ENCODE measurements around the gene AKT3. TPM values are rescaled to one million over a fixed set of nuclear protein-coding genes. Genes with fewer than 3 reads are reported as not detected.

The AKT3 gene
- total and polyA plus RNA-seq, 3 donors from 2014 or later: 32.3 to 70.9 (median 61.8) TPM

- peak; percentile 74 for DNase-seq
- WGBS, 2 donors: 0 to 1% methylated on average over 26 to 46 of the region's 81 CpGs
These were observed 432 bp downstream of the AKT3 start for GRCh38 chr1:243849421-243850201.

DNA sequence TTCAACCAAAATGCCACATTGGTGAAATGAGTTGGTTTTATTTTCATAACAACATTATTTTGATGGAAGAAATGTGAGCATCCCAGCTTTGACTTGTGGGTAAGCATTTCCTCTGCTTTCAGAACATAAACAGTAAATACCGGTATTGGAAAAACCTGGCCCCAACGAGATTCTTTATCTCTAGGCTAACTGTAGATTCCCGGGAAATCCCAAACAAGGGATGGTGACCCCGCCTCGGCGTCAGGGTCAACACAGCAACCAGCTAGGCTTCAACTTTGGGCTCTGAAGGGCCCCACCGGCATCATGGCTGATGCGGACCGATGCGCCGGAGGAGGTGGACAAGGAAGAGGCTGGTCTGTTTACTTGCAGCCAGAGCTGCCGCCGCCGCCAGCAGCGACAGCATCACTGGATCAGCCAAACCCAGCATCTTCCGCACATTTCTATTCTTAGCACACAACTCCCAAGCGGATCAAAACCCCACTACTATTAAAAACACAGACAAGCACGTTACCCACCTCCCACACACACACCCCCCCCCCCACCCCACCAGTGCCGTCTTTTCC is 1.1 kb downstream of the AKT3 start:
- H3K27ac ChIP-seq: peak overlapping the region; percentile 98 to 99
- no peaks in the 10 kb centered on the region for H3K27me3 ChIP-seq
- H3K4me1 ChIP-seq: peaks cover 16% of the 10 kb centered on the region
- intact Hi-C loops (cut with DNase I; ENCODE audit: low total_unique reads): no loop called here
- no peaks in the 10 kb centered on the region for H3K36me3 ChIP-seq (ENCODE audit: low read depth, missing control alignments)
- WGBS, 2 donors: 0% methylated on average over 14 to 19 of the region's 19 CpGs
- peak; percentile 81 for DNase-seq
- H3K9me3 ChIP-seq: no peaks in the 10 kb centered on the region
- TF ChIP-seq POLR2A (IDR thresholded peaks at IDR 0.05): no peak
- TF ChIP-seq, protein P1, sequence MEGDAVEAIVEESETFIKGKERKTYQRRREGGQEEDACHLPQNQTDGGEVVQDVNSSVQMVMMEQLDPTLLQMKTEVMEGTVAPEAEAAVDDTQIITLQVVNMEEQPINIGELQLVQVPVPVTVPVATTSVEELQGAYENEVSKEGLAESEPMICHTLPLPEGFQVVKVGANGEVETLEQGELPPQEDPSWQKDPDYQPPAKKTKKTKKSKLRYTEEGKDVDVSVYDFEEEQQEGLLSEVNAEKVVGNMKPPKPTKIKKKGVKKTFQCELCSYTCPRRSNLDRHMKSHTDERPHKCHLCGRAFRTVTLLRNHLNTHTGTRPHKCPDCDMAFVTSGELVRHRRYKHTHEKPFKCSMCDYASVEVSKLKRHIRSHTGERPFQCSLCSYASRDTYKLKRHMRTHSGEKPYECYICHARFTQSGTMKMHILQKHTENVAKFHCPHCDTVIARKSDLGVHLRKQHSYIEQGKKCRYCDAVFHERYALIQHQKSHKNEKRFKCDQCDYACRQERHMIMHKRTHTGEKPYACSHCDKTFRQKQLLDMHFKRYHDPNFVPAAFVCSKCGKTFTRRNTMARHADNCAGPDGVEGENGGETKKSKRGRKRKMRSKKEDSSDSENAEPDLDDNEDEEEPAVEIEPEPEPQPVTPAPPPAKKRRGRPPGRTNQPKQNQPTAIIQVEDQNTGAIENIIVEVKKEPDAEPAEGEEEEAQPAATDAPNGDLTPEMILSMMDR (IDR thresholded peaks at IDR 0.05): no peak
- H3K4me3 ChIP-seq: peak overlapping the region; percentile 95 to 96

More at GRCh38 chr1:243849421-243850201, 432 bp downstream of the AKT3 start:
- Histone ChIP-seq H3K27me3 (no peaks in the 10 kb centered on the region), H3K4me1 (peaks cover 16% of the 10 kb centered on the region), H3K9me3 (no peaks in the 10 kb centered on the region), H3K27ac (peak overlapping the region; percentile 98 to 99), H3K36me3 (ENCODE audit: low read depth, missing control alignments) (no peaks in the 10 kb centered on the region), H3K4me3 (peak overlapping the region; percentile 95 to 96)
- no peak for TF ChIP-seq POLR2A (IDR thresholded peaks at IDR 0.05)
- TF ChIP-seq, protein P1 (IDR thresholded peaks at IDR 0.05): no peak
- intact Hi-C loops (cut with DNase I; ENCODE audit: low total_unique reads): no loop called here

DNA sequence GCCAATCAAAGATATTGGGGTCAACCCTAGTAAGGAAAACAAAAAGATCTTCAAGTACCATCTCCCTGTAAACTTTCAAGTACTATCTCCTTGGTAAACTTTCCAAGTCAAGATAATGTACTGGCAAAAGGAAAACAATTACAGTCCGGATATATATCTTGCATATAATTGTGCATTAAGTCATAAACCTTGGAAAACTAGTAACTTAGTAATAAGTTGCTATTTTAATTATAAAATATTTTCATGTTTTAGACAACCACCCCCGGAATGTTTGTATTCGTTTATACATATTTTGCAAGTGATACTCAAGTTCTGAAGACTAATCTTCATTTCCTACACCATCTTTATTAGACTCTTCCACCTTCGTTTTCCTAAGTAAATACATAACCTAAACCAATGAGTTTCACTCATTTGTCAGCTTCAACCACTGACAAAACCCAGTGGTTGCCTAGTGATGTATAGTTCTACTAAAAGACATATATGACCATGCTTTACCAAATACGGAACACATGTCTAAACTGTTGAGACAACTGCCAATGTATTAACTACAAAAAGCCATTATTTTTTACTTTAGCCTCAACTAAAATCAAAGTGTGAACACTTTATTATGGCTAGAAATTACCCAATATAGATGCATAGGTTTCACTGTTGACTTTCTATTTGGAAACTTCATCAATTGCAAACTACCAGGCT is 1.7 kb downstream of the AKT3 start:
- intact Hi-C loops (cut with DNase I; ENCODE audit: low total_unique reads): no loop called here
- peak overlapping the region; percentile 95 to 96 for H3K4me3 ChIP-seq
- H3K27ac ChIP-seq: peak overlapping the region; percentile 98 to 99
- no peak for TF ChIP-seq POLR2A (IDR thresholded peaks at IDR 0.05)
- TF ChIP-seq, protein P1 (IDR thresholded peaks at IDR 0.05): no peak
- peaks cover 17% of the 10 kb centered on the region for H3K4me1 ChIP-seq
- H3K36me3 ChIP-seq (ENCODE audit: low read depth, missing control alignments): no peaks in the 10 kb centered on the region
- 42 to 57% methylated on average over 5 of the region's 5 CpGs for WGBS, 2 donors
- no peak for DNase-seq
- no peaks in the 10 kb centered on the region for H3K9me3 ChIP-seq
- no peaks in the 10 kb centered on the region for H3K27me3 ChIP-seq

DNA sequence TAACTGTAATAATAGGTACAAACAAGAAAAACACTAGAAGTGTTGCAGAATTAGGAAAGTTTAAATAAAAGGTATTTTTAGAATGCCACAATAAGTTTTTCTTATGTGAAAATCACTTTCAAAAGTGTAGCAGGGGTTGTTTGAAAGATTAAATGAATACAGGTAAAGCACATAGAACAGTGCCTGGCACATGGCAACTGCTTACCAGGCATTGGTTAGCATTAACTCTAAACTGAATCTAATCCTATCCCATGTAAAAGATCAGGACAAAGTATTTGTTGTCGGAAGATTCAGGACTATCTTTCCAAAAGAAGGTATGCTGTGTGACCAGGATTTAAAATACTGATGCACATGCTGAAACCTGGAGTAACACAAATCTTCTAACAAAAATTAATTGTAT is 3.3 kb downstream of the AKT3 start:
- Histone ChIP-seq H3K9me3 (no peaks in the 10 kb centered on the region), H3K36me3 (ENCODE audit: low read depth, missing control alignments) (no peaks in the 10 kb centered on the region), H3K27ac (no peak overlapping the region), H3K4me3 (no peak overlapping the region), H3K4me1 (peaks cover 18% of the 10 kb centered on the region), H3K27me3 (no peaks in the 10 kb centered on the region)
- WGBS, 2 donors: 74 to 75% methylated on average over 1 of the region's 1 CpG
- DNase-seq: no peak
- intact Hi-C loops (cut with DNase I; ENCODE audit: low total_unique reads): no loop called here
- TF ChIP-seq, protein P1 (IDR thresholded peaks at IDR 0.05): no peak
- TF ChIP-seq POLR2A (IDR thresholded peaks at IDR 0.05): no peak
